Stimulated activated CD8-positive, alpha-beta memory T cell treated with anti-CD3 and anti-CD28 coated beads, Interleukin-2, amount 100 ng/mL, for 48 hours (primary cell): Measurements from ENCODE around the gene GPRC5C.
A peak's percentile ranks its signal among the peaks of the same experiment; 100 is the strongest.

Experiments used
- DNase-seq, 2 donors: peaks; one replicate each; pipeline ENCODE4 v3.0.0-alpha.2; 2020; ENCODE audit warnings: low read depth in 2 of 2

Gene GPRC5C

DNA sequence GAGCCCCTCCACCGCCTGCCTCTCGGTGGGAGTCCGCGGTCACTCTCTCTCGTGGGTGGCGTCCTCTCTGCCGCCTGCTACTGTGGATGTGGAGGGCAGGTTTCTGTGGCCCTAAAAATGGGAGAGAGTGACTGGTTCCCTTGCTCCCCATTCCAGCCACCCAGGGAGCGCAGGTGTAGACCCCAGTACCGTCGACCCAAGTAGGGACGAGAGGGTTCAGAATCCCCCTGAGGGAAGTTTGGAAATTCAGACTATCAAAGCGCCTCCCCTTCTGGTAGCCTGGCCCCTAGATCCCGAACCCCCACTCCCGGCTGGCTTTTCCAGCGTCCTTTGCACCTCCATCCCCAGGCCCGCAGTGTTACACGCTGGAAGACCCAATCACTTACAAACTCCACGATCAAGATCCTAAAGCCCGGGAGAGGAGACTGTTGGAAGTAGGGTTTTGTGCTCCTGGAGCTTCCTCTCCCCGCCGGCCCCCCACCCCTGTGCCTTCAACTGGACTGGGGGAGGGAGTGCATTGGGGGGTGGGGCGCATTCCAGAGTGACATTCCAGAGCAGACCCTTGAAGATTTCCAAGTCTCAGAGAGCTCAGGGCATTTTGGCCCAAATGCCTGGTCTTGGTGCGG is 991 bp downstream of the GPRC5C start:
- no peak for DNase-seq

GRCh38 chr17:74433421-74434121 is 1.7 kb downstream of the GPRC5C start:
- no peak for DNase-seq

DNA sequence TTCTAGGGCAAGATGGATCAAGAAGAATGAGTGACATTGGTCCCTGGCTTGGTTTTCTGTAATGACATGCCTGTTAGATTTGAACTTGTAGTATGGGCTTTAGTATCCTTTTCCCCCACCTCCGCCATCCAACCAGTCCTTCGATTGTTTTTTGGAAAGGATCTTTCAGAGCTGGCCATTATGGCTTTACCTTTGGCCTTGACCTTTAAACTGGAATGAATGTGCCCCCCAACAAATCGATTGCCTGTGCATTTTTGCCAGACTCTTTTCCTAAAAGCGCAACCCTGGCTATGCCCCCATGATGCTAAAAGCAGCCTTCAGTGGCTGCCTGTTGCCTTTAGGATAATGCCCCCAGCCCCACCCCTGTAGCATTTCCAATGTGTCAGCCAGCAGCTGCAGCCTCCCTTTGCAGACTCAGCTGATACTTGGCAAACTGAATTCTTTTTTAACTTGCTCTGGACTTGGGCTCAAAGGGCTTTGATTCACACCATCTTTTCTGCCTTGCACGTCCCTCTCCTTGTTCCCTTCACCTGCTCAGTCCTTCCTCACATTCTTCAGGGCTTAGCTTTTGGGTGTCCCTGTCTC is 4.0 kb downstream of the GPRC5C start:
- DNase-seq, result no peak

- DNase-seq, result no peak
Measured at GRCh38 chr17:74437702-74438101, 5.8 kb downstream of the GPRC5C start.

DNA sequence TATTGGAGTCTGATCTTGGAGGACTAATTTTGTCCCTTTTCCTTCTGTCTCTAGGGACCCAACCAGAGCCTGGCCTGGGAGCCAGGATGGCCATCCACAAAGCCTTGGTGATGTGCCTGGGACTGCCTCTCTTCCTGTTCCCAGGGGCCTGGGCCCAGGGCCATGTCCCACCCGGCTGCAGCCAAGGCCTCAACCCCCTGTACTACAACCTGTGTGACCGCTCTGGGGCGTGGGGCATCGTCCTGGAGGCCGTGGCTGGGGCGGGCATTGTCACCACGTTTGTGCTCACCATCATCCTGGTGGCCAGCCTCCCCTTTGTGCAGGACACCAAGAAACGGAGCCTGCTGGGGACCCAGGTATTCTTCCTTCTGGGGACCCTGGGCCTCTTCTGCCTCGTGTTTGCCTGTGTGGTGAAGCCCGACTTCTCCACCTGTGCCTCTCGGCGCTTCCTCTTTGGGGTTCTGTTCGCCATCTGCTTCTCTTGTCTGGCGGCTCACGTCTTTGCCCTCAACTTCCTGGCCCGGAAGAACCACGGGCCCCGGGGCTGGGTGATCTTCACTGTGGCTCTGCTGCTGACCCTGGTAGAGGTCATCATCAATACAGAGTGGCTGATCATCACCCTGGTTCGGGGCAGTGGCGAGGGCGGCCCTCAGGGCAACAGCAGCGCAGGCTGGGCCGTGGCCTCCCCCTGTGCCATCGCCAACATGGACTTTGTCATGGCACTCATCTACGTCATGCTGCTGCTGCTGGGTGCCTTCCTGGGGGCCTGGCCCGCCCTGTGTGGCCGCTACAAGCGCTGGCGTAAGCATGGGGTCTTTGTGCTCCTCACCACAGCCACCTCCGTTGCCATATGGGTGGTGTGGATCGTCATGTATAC is 8.0 kb downstream of the GPRC5C start:
- DNase-seq, result no peak

- DNase-seq, result no peak
Measured at GRCh38 chr17:74441537-74441936, 9.6 kb downstream of the GPRC5C start.

DNA sequence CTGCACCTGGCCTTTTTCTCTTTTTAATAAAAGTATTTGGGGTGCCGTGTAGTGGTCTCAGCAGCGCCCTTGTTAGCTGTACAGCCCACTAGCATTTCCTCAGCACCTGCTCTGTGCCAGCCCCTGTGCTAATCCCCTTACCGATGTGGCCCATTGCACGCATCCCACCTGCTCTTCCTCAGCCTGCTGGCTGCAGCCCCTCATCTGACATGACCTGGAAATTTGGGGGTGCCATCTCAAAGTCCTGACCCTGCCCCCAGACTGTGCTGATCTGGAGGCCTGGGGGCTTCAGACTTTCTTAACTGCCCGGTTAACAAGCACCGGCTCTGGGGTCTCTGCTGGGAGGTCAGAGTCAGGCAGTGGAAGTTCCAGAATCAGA is 10.4 kb downstream of the GPRC5C start:
- no peak for DNase-seq

GRCh38 chr17:74442670-74443515 is 11.0 kb downstream of the GPRC5C start:
- DNase-seq, result no peak

- DNase-seq, result no peak
Measured at GRCh38 chr17:74443516-74444296, 11.8 kb downstream of the GPRC5C start.

DNA sequence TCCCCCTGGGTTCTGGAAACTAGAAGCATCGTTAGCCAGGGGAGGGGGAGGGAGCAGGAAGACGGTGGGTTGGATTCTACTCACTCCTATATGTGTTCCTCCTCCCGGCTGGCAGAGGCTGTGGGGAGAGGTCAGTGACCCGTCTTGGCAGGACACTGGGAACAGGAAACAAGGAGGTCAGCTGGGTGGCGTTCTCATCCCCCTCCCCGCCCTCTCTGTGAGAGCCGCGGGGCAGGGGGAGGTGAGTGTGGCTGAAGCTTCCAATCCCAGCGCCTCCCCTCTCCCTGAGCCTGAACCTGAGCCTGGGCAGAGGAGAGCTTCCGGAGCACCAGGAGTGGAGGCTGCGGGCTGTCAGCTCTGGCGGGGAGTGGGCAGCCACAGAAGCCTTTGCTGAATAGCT is 12.5 kb downstream of the GPRC5C start:
- DNase-seq, result no peak

GRCh38 chr17:74445158-74445557 is 13.3 kb downstream of the GPRC5C start:
- DNase-seq, result no peak

GRCh38 chr17:74446551-74447500 is 14.9 kb downstream of the GPRC5C start:
- peak in 1 of 2 donors; percentile 54 for DNase-seq

GRCh38 chr17:74447628-74448159 is 15.8 kb downstream of the GPRC5C start:
- DNase-seq, result no peak

GRCh38 chr17:74448756-74449155 is 16.9 kb downstream of the GPRC5C start:
- no peak for DNase-seq

GRCh38 chr17:74449306-74449705 is 17.4 kb downstream of the GPRC5C start:
- no peak for DNase-seq

DNA sequence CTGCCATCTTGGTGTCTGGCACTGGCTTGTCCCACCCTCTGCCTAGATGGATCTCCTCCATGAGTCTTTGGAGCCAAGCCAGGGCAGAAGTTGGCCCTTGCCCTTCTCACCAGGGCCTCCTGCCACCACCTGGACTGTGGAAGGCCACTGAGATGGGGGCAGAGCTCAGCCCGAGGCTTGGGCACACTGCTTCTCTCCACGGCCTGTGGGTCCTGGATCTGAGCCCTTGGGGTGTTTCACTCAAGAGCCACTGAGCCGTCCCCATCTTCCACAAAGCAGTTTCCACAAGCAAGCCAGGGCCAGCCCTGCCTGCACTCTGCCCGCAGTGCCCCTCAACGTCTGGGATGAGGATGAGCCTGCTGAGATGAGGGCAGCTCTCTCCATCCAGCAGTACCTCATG is 17.9 kb downstream of the GPRC5C start:
- no peak for DNase-seq

DNA sequence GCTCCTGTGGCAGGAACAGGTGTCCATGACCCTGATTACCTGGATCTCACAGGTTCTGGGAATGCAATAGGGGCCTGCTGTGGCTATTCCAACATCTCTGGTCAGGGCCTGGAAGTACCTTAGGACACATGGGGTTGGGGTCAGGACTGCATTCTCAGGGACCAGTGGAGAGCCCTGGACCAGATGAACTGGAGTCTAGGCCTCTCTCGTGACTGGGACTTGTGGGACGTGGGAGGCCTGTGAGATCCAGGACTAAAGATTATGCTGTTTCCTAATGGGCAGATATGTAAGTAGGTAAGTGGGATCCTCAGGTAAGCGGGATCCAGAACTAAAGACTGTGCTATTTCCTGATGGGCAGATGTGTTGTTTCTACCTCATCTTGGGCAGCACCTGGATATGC is 18.3 kb downstream of the GPRC5C start:
- no peak for DNase-seq

DNA sequence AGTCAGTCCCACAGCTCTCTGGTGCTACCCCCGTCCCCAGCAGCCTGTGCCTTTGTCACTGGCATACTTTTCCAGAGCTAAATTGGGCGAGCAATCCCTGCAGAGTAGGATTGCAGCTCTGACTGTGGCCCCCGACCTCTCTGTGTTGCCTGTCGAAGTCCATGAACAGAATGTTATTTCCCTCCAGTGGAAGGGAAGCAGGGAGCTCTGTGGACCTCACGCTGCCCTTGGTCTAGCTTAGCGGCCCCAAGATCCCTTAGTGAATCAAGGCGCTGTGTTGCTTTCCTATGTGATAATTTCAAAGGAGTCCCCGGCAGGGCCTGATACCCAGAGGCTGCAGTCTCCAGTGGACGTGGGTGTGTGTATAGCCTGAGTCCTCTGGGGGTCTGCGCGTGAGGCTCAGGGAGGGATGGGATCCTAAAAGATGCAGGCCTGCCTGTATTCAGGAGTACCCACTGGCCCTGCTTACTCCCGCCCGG is 19.1 kb downstream of the GPRC5C start:
- no peak for DNase-seq

- no peak for DNase-seq
Measured at GRCh38 chr17:74451557-74451956, 19.7 kb downstream of the GPRC5C start.
